Activated CD4-positive, alpha-beta T cell treated with anti-CD3 and anti-CD28 coated beads, Interleukin-2, amount 50 U/mL, for 16 hours (primary cell): ENCODE results near the gene ARHGAP26.

Experiments
- DNase-seq: peaks from one replicate; pipeline ENCODE4 v3.0.0-alpha.2; 2020

ARHGAP26 gene

DNA sequence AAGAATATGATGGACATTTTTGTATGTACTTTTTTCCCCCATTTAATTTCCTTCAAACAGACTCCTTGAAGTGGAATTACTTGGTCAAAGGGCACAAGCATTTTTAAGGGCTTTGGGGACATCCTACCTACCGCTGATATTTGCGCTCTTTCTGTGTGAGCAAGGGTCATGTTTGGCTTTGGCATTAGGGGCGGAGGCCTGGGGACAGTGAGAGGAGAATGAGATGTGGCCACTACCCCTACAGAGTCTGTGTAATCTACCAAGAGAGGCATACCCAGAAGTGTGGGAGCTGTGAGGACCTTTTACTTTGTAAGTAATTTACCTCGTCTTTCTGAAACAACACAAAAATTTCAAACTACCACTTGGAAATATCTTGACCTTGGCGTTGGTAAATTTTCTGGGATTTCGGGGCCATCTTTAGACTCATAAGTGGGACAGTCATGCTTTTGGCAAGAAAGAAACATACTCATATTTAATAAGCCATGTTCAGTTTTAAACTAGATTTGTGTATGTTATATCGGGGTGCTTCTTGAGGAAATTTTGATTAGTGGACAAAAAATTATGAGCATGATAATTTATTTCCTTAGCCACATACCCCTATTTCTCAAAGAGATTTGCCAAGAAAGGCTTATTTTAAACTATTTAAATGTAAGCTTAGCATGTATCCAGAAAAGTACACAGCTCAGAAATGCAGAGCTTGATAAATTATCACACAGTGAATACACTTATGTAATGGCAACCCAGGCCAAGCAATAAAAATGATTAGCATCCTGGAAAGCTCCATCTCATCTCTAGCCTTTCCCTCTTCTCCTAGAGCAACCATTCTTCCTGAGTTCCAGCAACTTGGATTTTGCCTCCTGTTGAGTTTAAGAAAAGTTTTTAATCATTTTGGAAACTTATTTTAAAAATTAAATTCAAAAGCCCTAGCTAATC lies 63.6 kb downstream of the ARHGAP26 start:
- DNase-seq = no peak

DNA sequence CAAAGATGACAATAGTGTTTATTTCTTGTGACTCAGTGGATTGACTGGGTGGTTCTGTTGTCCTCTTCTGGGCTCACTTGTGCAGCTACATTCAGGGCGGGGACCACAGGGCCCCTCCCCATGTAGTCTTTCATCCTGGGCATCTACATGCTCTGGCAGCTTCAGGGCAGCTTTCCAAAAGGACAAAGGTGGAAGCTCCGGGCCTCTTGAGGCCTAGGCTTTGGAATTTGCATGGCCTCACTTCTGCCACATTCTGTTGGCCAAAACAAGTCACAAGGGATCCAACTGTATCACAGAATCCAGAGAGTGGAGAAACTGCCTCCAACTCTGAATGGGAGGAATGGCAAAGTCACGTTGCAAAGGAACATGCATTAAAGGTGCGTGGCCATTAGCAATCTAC lies 64.3 kb downstream of the ARHGAP26 start:
- DNase-seq = no peak

GRCh38 chr5:142835540-142835939 lies 65.4 kb downstream of the ARHGAP26 start:
- DNase-seq = no peak

- DNase-seq = no peak
These were observed 65.9 kb downstream of the ARHGAP26 start for GRCh38 chr5:142836048-142836447.

GRCh38 chr5:142837081-142837725 lies 67.0 kb downstream of the ARHGAP26 start:
- no peak for DNase-seq

DNA sequence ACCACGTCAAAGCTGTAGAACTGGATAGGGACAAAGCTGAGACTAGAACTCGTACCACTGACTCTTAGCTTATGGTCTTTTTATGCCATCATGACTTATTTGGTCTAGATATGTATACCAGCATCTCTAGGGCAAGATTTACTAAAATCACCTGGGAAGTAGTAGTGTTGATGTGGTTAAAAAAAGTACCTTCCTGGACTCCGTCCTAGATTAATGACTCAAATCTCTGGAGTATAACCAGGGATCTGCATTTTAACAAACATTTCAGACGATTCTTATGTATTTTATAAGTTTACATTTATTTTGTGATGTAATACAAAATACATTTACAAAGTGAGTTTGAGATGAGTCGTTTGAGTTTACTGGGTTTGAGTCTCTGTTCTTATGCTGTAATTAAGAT lies 68.7 kb downstream of the ARHGAP26 start:
- DNase-seq = no peak

DNA sequence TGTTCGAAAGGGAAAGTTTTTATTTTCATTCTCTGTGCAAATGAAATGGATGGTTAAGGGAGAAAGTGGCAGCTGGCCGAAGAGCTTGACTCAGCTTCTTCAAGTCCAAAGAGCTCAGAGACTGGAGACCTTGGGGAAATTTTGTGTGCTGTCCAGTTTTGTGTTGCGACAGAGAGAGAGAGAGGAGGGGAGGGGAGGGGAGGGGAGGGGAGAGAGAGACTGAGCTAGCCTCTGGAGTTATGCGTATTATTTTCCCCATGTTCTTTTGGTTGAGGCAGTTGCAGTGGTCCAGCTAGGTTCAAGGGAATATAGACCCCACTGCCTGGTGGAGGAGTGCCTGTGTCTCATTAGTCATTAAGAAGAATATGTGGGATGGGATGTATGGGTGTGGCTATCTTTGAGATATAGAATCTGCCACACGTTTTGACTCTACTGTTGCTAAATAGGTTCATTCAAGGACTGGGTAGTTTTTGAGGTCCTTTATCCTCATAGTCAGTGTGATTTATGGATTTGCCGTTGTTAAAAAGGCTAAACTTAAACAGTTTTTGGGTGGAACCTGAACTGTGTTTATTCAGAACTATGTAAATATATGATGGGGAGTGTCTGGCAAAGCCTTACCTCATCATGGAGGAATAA lies 69.7 kb downstream of the ARHGAP26 start:
- no peak for DNase-seq

GRCh38 chr5:142840575-142840974 lies 70.4 kb downstream of the ARHGAP26 start:
- DNase-seq = no peak

- DNase-seq = no peak
These were observed 71.5 kb downstream of the ARHGAP26 start for GRCh38 chr5:142841511-142842265.

- no peak for DNase-seq
These were observed 73.1 kb downstream of the ARHGAP26 start for GRCh38 chr5:142842994-142843905.

GRCh38 chr5:142844866-142845265 lies 74.7 kb downstream of the ARHGAP26 start:
- no peak for DNase-seq

- no peak for DNase-seq
These were observed 75.3 kb downstream of the ARHGAP26 start for GRCh38 chr5:142845402-142845921.

DNA sequence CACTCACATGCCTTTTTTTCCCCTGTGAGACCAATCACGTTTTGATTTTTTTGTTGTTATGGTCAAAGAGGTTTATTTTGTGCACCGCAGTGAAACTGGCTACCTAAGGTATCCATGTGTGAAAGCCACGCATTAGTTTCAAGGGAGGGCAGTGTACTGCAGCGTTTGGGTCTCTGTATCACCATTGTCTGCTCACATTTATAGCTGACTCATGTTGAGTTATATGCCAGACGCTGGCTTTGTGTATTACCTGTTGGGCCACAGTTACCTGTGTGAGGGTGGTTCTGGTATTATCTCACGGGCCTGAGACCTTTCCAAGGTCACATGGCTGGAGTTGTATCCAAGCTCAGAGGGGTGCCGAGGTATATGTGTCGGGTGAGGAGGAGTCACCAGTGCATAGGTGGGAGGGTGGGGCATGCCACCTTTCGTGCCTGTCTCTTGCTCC lies 75.8 kb downstream of the ARHGAP26 start:
- DNase-seq = no peak

DNA sequence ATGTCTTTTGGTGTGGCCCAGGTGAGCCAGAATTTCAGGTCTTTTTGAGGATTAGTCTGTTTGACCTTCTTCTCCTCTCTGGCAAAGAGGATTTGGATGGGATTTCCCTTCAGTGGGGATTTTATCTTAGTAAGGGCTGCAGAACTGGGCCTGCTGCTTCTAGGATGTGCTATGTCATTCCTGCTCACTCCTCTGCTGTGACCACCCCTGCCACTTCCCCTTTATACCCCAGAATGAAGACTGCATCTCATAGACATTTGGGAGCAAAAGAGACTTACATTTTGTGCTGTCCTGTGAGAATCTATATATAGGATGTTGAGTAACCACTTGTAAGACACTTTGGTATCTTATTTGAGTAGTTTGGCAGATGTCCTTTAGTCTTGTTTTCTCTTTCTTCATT lies 76.2 kb downstream of the ARHGAP26 start:
- DNase-seq = no peak

DNA sequence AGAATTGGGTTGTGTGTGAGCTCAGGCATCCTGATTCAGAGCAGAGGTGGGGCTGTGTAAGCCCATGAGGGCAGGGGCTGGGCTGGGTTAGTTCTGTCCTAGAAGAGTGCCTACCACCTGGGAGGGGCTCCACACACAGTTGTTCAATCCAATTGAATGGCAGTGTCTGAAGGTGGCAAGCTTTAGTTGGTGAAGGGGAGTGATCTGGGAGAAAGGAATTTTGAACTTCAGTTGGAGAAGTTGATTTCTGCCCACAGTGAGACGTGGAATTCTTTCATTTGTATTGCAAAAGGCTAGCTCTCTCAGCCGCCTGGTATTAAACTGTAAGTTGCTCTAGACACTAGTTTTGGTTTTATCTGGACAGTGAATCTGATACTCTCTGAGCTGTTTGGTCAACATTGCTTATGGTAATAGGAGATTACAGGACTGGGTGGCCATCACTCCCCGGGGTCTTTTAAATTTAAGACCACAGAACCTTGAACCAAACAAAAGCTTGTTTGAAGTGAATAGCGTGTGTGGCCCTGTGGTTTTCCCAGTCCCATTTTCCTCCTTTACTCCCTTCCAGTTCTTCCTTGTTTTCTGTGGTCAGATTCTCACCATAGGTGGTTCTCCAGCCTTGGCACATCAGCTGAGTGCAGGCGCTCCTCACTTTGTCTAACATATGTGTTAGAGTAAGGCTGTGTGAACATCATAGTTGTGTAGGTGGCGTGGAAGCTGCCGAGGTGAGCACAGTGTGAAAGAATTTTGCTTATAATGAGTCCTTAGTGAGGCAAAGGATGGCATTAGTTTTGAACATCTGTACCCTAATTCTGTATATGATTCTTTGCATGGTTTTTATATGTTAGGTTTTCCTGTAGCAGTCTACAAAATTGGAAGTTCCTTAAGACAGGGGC lies 78.0 kb downstream of the ARHGAP26 start:
- no peak for DNase-seq

GRCh38 chr5:142849466-142849865 lies 79.3 kb downstream of the ARHGAP26 start:
- DNase-seq = no peak

GRCh38 chr5:142849880-142850279 lies 79.7 kb downstream of the ARHGAP26 start:
- no peak for DNase-seq

DNA sequence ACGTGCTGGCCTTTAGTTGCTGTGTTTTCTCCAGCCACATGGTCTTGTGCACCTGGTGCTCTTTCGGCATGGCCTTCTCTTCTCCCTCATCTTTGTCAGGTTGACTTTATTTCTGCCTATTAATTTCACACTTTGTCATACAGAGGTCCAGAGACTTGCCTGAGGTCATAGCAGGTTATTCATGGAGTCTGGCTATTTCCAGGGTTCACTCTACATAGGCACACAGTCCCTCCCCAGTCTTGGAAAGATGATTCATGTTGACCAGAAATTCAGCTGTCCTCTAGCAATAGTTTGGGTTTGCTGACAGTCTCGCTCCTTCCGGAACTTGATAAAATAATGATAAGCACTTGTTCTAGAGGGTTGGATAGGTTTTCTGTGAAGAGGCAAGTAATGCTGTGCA lies 81.6 kb downstream of the ARHGAP26 start:
- DNase-seq = no peak

DNA sequence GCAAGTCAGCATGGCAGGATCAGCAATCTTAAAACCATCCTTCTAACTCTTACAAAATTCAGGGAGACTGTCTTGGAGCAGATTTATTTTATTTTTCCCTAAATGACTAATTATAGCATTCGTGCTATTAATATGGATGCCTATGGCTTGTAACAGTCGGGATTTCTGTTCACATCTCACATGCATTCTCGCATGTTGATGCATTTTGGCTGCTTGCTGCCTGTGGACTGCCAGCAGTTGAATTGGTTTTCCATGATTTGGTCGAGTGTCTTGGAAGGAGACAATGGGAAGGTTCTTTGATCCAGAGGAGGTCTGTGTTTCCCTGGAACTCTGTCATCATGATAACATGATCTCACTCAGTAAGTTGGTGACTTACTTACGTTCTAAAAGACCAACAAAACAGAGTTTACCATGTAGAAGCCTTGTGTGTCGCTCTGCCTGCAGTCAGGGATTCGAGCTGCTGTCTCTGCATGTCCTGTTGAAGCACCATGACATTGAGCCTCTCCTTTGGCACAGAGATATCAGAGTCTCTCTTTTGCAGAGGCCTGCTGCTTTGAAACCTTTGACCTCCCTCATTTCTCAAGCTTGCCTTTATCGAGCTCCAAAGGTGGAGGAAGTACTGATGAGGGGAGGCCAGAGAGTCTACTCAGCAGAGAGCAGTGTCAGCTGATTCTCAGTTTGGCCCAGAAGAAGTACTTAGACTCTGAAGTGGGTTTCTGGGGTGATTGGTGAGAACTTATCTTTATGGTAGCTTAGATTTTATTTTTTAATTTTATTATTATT lies 82.4 kb downstream of the ARHGAP26 start:
- no peak for DNase-seq

DNA sequence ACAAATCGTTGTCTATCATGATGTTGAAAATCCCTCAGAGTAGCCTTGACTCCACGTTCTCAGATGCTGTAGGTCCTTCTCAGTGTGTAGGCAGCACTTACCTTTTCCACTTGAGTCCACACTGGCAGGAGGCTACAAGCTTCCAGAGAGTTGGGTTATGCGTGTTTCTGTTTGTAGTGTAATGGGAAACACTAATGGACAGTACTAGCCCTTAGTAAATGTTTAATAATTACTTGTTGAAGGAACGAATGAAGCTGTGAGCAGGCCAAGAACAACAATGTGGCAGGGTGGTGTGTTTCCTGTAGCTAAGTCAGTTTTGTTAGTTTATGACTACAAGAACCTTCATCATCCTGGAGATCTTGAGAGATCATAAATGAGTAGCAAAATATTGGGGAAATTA lies 83.5 kb downstream of the ARHGAP26 start:
- DNase-seq = no peak
